Activated CD4-positive, alpha-beta memory T cell treated with anti-CD3 and anti-CD28 coated beads for 36 hours (primary cell): ENCODE results near the gene C4A. TPM values are rescaled to one million over a fixed set of nuclear protein-coding genes. Genes with fewer than 3 reads are reported as not detected.

Experiments used
- CTCF ChIA-PET: fragments of 350-600 bp; sonication (Branson Sonifier 250); formaldehyde crosslinking; loops from one replicate; lab custom pipeline; 2021; ENCODE audit warnings: antibody characterized with exemption, inconsistent platforms; lab: Charles Lee
- POLR2A ChIA-PET: fragments of 350-600 bp; sonication (Branson Sonifier 250); formaldehyde crosslinking; loops from one replicate; lab custom pipeline; 2021; ENCODE audit warnings: antibody characterized with exemption; lab: Charles Lee
- DNase-seq: peaks from one replicate; pipeline ENCODE4 v3.0.0-alpha.2; 2020
- H3K27ac Mint-ChIP-seq: one replicate; pipeline ENCODE4 v1.8.0; 2021; ENCODE audit warnings: mixed read lengths
- H3K27me3 Mint-ChIP-seq: one replicate; pipeline ENCODE4 v1.8.0; 2021; ENCODE audit warnings: mixed read lengths
- H3K36me3 Mint-ChIP-seq: one replicate; pipeline ENCODE4 v1.8.0; 2021; ENCODE audit warnings: mixed read lengths
- H3K4me1 Mint-ChIP-seq: one replicate; pipeline ENCODE4 v1.8.0; 2021; ENCODE audit warnings: low read depth, mixed read lengths
- H3K4me3 Mint-ChIP-seq: one replicate; pipeline ENCODE4 v1.8.0; 2021; ENCODE audit warnings: mild to moderate bottlenecking, mixed read lengths
- H3K9me3 Mint-ChIP-seq: one replicate; pipeline ENCODE4 v1.8.0; 2021; ENCODE audit warnings: mixed read lengths
- intact Hi-C: fragments of 100-400 bp; cut with micrococcal nuclease; formaldehyde crosslinking; loops from one replicate; pipeline ENCODE4 v1.15.1; 2023
- total RNA-seq, 2 experiments: library from RNA; stranded (reverse); gene quantifications; one replicate each; pipeline ENCODE4 v1.2.3, GENCODE V29; 2021

The C4A gene
- total RNA-seq, 2 experiments from 2014 or later = 4.5 to 4.8 TPM

DNA sequence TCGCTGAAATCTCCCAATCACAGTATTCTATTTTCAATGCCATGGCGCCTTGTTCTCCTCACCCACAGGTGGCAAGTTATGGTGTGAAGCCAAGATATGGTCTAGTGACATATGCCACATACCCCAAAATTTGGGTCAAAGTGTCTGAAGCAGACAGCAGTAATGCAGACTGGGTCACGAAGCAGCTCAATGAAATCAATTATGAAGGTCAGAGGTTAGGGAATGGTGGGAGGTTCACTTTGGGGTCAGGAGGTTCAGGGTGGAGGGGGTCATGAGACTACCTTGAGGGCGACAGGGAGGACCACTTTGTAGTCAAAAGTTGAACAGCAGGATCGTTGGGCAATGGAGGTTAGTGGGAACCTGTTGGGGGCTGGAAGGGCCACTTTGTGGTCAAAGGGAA is 33.6 kb upstream of the C4A start:
- ChIA-PET POLR2A (no interaction called here), CTCF (interaction anchor here (0.6 kb wide), 1 partner anchor 29 kb away, joined by 4 read pairs; no protein-coding TSS in a partner anchor)
- no peak for DNase-seq
- Mint-ChIP-seq H3K4me1 (peaks cover 8% of the 10 kb centered on the region), H3K27me3 (peaks cover 9% of the 10 kb centered on the region), H3K27ac (no peak overlapping the region), H3K4me3 (no peak overlapping the region), H3K36me3 (peaks cover 6% of the 10 kb centered on the region), H3K9me3 (no peaks in the 10 kb centered on the region)
- intact Hi-C loops = no loop called here

DNA sequence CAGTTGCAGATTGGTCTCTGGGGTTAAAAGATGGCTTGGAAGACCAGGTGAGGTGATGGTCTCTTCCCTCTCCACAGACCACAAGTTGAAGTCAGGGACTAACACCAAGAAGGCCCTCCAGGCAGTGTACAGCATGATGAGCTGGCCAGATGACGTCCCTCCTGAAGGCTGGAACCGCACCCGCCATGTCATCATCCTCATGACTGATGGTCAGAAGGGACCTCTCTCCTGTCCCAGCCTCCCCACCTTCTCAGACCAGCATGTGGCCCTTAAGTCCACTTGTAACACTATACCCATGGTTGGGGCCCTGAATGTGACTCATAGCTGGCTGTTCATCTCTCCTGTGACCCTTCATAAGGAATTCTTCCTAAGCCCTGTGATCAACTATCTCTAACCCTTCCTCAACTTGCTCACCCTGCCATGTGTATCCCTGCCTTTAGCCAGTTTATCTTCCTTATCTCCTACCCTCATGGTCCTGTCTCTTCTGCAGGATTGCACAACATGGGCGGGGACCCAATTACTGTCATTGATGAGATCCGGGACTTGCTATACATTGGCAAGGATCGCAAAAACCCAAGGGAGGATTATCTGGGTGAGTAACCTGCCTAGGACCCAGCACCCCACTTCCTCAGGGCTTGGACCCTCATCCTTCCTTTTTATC is 33.0 kb upstream of the C4A start:
- H3K4me1 Mint-ChIP-seq = peaks cover 8% of the 10 kb centered on the region
- no peak for DNase-seq
- no peaks in the 10 kb centered on the region for H3K9me3 Mint-ChIP-seq
- ChIA-PET POLR2A (interaction anchor here (0.9 kb wide), 1 partner anchor 11 kb away, joined by 3 read pairs; the partner anchor contains the start of gene SKIC2), CTCF (no interaction called here)
- H3K27ac Mint-ChIP-seq = no peak overlapping the region
- no peak overlapping the region for H3K4me3 Mint-ChIP-seq
- peaks cover 7% of the 10 kb centered on the region for H3K27me3 Mint-ChIP-seq
- H3K36me3 Mint-ChIP-seq = peaks cover 11% of the 10 kb centered on the region
- intact Hi-C loops = no loop called here

DNA sequence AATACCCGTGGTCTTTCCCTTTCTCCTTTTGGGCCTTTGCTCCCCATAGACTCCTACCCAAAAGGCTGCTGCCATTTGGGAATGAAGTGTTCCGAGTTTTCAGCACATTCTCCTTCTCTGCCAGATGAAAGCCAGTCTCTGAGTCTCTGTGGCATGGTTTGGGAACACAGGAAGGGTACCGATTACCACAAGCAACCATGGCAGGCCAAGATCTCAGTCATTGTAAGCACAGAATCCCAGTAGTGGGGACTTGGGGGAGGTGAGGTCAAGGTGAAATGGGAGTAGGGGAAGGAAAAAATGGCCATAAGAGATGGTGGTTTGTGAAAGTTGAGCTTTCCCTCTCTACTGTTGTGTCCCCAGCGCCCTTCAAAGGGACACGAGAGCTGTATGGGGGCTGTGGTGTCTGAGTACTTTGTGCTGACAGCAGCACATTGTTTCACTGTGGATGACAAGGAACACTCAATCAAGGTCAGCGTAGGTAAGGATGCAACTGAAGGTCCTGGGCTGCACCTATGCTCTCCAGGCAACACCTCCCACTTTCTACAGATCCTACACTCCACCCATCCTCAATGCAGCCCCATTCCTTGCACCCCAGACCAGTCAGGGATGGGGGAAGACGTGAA is 31.8 kb upstream of the C4A start:
- intact Hi-C loops = loop anchor here (5.0 kb wide), 1 partner anchor 268 kb away; the partner anchor contains the start of gene LY6G5C
- POLR2A ChIA-PET = interaction anchor here (0.6 kb wide), 1 partner anchor 102 kb away, joined by 4 read pairs; no protein-coding TSS in a partner anchor

DNA sequence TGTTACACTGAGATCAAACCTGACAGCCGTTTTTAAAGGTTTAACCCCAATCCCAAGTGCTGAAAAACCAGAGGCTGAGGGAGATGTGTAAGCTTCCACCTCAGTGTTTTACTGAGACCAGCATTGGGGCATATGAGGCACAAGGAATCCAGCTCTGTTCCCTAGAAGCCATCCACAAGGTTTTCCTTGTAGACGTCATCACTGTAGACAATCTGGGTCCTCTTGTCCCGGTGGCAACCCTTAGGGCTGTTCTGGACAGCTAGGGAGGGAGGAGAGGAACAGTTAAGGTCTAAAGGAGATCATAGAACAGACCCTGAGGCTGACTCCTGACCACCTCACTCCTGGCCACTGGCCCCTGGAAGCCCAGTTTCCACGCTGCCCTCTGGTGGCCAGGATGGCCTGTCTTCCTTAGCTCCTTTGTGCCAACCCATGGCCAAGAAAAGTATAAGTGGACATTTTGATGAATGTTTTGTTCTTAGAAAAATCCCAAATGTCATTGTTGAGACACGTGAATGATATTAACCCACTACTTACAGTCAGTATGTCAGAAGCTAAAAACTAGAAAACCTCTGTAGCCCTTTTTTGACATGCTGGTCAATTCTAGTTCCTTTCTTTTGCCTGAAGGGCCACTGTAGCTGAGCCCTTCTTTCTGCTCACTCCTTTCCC is 29.6 kb upstream of the C4A start:
- intact Hi-C loops = loop anchor here (5.0 kb wide), 1 partner anchor 270 kb away; the partner anchor contains the start of gene LY6G5C
- peaks cover 4% of the 10 kb centered on the region for H3K4me1 Mint-ChIP-seq
- peaks cover 23% of the 10 kb centered on the region for H3K36me3 Mint-ChIP-seq
- H3K27ac Mint-ChIP-seq = peak overlapping the region; percentile 20
- no peak overlapping the region for H3K4me3 Mint-ChIP-seq
- CTCF ChIA-PET = interaction anchor here (0.6 to 2.3 kb wide), 24 partner anchors 9 to 281 kb away, joined by 3 to 18 read pairs (median 4); partner anchors contain the start of genes DXO, EHMT2, LSM2 and LY6G5C
- DNase-seq = peak; percentile 59
- POLR2A ChIA-PET = no interaction called here
- H3K27me3 Mint-ChIP-seq = no peaks in the 10 kb centered on the region
- H3K9me3 Mint-ChIP-seq = no peaks in the 10 kb centered on the region

More for the DNA sequence above, 31.8 kb upstream of the C4A start:
- Mint-ChIP-seq H3K27ac (peak overlapping the region; percentile 28), H3K36me3 (peaks cover 20% of the 10 kb centered on the region), H3K9me3 (no peaks in the 10 kb centered on the region), H3K27me3 (no peaks in the 10 kb centered on the region), H3K4me3 (no peak overlapping the region), H3K4me1 (peaks cover 8% of the 10 kb centered on the region)
- DNase-seq = no peak
- CTCF ChIA-PET = no interaction called here

DNA sequence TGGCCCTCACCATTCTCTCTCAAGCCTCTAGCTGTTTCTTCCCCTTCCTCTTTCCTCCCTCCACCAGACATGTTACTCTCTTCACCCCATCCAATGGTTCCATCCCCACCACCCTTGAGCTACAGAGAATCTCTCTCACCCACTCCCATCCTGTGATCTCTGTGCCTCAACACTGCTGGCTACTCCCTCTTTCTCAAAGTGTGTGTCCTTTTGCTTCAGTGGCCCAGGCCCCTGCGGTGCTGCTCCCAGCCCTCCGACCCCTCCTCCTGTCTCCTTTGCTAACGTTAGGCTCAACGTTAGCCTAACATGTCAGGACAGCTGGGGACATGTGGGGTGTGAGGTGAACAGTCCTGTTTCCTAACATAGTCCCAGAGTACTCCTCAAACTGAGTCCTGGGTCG is 29.0 kb upstream of the C4A start:
- H3K9me3 Mint-ChIP-seq = no peaks in the 10 kb centered on the region
- H3K4me1 Mint-ChIP-seq = peaks cover 10% of the 10 kb centered on the region
- no peaks in the 10 kb centered on the region for H3K27me3 Mint-ChIP-seq
- intact Hi-C loops = loop anchor here (5.0 kb wide), 1 partner anchor 271 kb away; the partner anchor contains the start of gene LY6G5C
- H3K36me3 Mint-ChIP-seq = peaks cover 23% of the 10 kb centered on the region
- H3K4me3 Mint-ChIP-seq = no peak overlapping the region
- peak overlapping the region; percentile 20 for H3K27ac Mint-ChIP-seq
- no peak for DNase-seq
- CTCF ChIA-PET = interaction anchor here (0.7 to 2.3 kb wide), 22 partner anchors 9 to 282 kb away, joined by 3 to 18 read pairs (median 4); partner anchors contain the start of genes DXO, EHMT2, LSM2 and LY6G5C
- POLR2A ChIA-PET = no interaction called here

DNA sequence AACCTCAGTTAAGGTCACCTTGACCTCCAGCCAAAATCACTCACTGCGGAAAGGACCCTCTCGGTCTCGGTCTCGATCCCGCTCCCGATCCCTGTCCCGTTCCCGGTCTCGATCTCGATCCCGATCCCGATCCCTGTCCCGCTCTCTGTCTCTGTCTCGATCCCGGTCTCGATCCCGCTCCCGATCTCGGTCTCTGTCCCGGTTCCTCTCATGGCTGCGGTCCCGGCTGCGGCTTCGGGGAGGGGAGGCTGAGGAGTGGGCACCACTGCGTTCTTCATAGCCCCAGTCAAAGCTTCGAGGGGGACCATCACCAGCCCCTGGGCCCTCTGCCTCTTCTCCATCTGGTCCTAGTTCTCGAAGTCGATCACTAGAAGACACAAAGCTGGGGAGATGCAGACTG is 27.3 kb upstream of the C4A start:
- POLR2A ChIA-PET = no interaction called here
- Mint-ChIP-seq H3K36me3 (peaks cover 26% of the 10 kb centered on the region), H3K27ac (no peak overlapping the region), H3K4me3 (no peak overlapping the region), H3K4me1 (peaks cover 21% of the 10 kb centered on the region), H3K9me3 (no peaks in the 10 kb centered on the region), H3K27me3 (no peaks in the 10 kb centered on the region)
- CTCF ChIA-PET = no interaction called here
- no peak for DNase-seq
- intact Hi-C loops = loop anchor here (5.0 kb wide), 1 partner anchor 272 kb away; the partner anchor contains the start of gene LY6G5C

DNA sequence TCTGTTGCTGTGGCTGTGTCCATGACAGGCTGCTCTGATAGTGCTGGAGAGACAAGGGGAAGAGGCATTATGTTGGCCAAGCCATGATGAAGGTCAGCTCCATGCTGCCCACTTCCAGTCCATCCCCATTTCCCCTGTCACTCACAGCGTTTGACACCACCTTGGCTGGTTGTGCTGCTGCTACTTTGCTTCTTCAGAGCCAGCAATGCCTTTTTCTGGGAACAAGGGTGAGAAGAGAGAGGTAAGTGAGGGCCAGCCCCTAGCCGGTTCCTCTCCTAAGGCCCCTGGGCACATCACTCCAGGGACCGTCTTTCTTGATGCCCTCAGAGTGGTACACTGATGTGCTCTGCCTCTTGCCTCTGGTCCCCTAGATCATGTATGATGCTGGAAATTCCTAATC is 25.1 kb upstream of the C4A start:
- H3K27me3 Mint-ChIP-seq = no peaks in the 10 kb centered on the region
- H3K36me3 Mint-ChIP-seq = peaks cover 42% of the 10 kb centered on the region
- POLR2A ChIA-PET = interaction anchor here (3.2 kb wide), 1 partner anchor 60 kb away, joined by 15 read pairs; the partner anchor contains the start of gene EHMT2
- CTCF ChIA-PET = interaction anchor here (0.8 kb wide), 1 partner anchor 15 kb away, joined by 3 read pairs; the partner anchor contains the start of gene DXO
- intact Hi-C loops = loop anchor here (5.0 kb wide), 1 partner anchor 241 kb away; no protein-coding TSS in a partner anchor
- H3K4me3 Mint-ChIP-seq = no peak overlapping the region
- peaks cover 41% of the 10 kb centered on the region for H3K4me1 Mint-ChIP-seq
- no peak overlapping the region for H3K27ac Mint-ChIP-seq
- DNase-seq = no peak
- H3K9me3 Mint-ChIP-seq = no peaks in the 10 kb centered on the region

DNA sequence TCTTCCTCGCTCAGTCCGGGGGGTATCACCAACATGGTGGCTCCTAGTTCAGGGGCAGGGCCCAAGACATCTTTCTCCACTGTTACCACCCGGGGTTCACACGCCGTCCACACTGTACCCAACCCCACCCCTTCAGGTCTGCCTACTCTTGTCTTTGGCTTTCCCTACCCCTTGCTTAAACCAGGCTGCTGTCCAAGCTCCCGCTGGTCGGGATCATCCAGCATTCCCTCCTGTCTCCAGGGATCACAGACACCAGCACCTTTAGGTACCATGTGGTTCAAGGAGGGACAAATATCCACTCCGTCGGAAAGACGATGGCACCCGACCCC is 23.5 kb upstream of the C4A start:
- CTCF ChIA-PET = interaction anchor here (1.1 to 1.3 kb wide), 4 partner anchors 13 to 278 kb away, joined by 3 read pairs; partner anchors contain the start of genes DXO and LY6G5C
- Mint-ChIP-seq H3K36me3 (peaks cover 47% of the 10 kb centered on the region), H3K4me1 (peaks cover 43% of the 10 kb centered on the region), H3K27ac (peak overlapping the region; percentile 98), H3K9me3 (no peaks in the 10 kb centered on the region), H3K27me3 (no peaks in the 10 kb centered on the region), H3K4me3 (peak overlapping the region; percentile 99)
- no peak for DNase-seq
- intact Hi-C loops = loop anchor here (2.0 to 5.0 kb wide), 3 partner anchors 62 to 294 kb away; partner anchors contain the start of genes EHMT2 and GPANK1
- POLR2A ChIA-PET = interaction anchor here (0.6 to 3.2 kb wide), 4 partner anchors 9 to 71 kb away, joined by 3 to 39 read pairs (median 10); partner anchors contain the start of genes DXO and EHMT2

DNA sequence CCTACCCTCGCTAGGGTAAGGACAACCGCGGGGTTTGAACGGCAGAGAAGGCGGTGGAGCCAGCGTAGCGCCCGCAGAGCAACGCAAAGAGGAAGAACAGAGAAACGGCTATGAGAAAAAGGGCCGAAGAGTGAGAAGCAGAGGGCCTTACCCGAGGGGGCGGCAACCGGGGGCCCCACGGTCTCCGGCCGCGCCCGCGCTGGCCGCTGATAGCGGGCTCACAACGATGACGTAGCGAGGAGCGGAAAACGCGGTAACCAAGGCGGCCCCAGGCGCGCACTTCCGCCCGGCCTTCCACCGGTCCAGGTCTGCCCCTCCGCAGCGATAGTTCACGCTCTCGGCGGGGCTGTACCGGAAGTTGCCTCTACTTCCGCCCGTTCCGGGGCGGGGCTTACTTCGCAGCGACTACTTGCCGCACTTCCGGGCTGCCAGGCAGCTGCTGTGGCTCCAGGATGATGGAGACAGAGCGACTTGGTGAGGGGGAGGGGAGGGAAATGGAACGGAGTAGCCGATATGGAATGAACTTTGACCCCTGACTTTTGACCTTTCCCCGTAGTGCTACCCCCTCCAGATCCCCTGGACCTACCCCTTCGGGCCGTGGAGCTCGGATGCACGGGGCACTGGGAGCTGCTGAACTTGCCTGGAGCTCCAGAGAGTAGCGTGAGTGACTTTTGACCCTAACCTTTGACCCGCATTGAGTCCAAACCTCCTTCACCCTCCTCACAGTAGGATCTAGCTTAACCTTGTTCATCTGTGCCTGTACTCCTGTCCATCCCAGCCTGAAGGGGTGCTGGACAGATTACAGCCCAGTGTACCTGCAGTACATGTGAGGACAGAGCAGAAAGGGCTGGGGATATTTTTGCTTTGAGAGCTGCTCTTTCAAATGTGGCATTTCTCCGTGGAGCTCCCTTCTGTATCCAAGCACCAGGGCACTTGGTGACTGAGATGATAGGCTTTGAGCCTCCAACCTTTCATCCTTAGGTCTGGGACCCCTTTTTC is 22.8 kb upstream of the C4A start, which contains the start of the genes NELFE and SKIC2:
Gene NELFE (minus strand): TSS at position 231 of the 999 bp plus-strand sequence. CDS start 525 bp downstream, outside the sequence.
Gene SKIC2 (plus strand): TSS at position 435 of the 999 bp plus-strand sequence. CDS start 18 bp downstream, at position 453.
- DNase-seq = peak; percentile 99
- no peaks in the 10 kb centered on the region for H3K9me3 Mint-ChIP-seq
- intact Hi-C loops = loop anchor here (1.0 to 5.0 kb wide), 6 partner anchors 13 to 294 kb away; partner anchors contain the start of genes ATF6B, DXO, EHMT2 and GPANK1
- ChIA-PET POLR2A (interaction anchor here (0.6 to 3.2 kb wide), 6 partner anchors 9 to 62 kb away, joined by 3 to 39 read pairs (median 4); partner anchors contain the start of genes DXO and EHMT2), CTCF (interaction anchor here (1.1 to 1.3 kb wide), 5 partner anchors 10 to 278 kb away, joined by 3 to 4 read pairs (median 3); partner anchors contain the start of genes DXO and LY6G5C)
- H3K4me3 Mint-ChIP-seq = peak within 1 kb of the TSS; percentile 99
- H3K27me3 Mint-ChIP-seq = no peaks in the 10 kb centered on the region
- H3K27ac Mint-ChIP-seq = peak within 1 kb of the TSS; percentile 98
- peaks cover 46% of the 10 kb centered on the region for H3K36me3 Mint-ChIP-seq
- H3K4me1 Mint-ChIP-seq = peaks cover 43% of the 10 kb centered on the region

DNA sequence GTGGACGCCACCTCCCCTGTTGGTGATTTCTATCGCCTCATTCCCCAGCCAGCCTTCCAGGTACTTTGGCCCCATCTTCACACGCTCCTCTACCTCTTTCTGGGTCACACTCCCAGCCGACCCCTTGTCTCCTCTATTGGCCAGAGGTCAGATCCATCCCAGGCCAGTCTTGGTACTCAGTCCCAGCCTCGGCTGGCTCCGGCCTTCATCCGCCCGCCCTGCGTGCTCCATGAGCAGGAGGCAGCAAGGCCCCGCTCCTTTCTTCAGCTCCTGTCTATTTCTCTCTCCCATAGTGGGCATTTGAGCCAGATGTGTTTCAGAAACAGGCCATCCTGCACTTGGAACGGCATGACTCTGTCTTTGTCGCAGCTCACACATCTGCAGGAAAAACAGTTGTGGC is 20.2 kb upstream of the C4A start:
- H3K27me3 Mint-ChIP-seq = no peaks in the 10 kb centered on the region
- H3K9me3 Mint-ChIP-seq = no peaks in the 10 kb centered on the region
- peaks cover 43% of the 10 kb centered on the region for H3K4me1 Mint-ChIP-seq
- intact Hi-C loops = no loop called here
- no peak overlapping the region for H3K27ac Mint-ChIP-seq
- CTCF ChIA-PET = interaction anchor here (2.5 kb wide), 1 partner anchor 9 kb away, joined by 6 read pairs; no protein-coding TSS in a partner anchor
- POLR2A ChIA-PET = no interaction called here
- H3K36me3 Mint-ChIP-seq = peaks cover 42% of the 10 kb centered on the region
- no peak overlapping the region for H3K4me3 Mint-ChIP-seq
- DNase-seq = no peak
